ENCODE results near the gene DAB1.

DAB1 gene

DNA sequence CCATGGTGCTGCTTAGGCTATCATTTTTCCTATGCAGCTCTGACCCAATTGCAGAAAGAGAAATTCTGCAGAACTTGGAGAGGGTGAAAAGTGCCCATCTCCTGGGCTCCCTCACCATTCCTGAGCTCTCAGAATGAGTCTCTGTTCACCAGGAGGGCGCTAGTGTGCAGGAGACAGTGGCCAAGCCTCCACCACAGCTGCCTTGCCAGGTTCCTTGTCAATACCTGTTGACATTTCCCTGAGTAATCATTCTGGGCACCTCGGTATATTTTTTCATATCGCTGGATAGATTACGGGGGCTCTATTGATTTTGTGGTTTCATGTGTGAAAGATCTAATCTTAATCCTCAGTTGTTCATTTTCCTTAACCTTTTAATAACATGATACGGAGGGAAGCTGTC is 445.0 kb downstream of the DAB1 start:
- DNase-seq (ENCODE audit: low read depth in 2 of 2): no peak

DNA sequence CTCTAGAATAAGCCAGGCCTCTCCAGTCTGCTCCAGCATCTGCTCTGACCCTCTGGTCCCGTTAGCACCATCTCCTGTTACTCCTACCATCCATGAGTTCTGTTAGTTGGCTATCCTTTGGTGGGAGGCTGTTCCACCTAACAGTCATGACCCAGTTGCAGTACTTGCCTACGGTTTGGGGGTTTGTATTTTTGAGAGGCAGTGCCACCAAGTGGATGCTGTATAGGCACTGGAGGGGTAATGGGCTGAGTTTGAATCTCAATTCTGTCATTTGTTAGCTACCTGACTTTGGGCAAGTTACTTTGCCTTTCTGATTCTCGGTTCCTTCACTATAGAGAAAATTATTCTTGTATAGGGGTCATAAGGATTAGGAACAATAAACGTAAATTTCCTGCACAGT is 445.9 kb downstream of the DAB1 start:
- no peak for DNase-seq (ENCODE audit: low read depth in 2 of 2)

DNA sequence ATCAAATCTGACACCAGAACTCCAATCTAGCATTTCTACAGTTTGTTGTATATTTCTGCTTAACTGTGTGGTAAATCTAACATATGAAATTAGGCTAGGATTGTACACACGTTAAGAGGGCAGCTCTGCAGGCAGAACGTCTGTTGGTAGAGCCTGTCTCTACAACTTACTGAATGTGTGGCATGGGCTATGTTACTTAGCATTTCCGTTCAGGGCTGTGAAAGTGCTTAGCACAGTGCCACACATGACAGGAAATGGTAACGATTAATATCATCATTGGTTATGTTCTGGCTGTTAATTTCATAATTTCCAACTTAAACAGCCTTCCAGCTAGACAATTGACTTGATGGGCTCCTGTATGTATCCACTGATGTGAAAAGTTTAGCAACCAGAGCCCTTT is 448.4 kb downstream of the DAB1 start:
- DNase-seq (ENCODE audit: low read depth in 2 of 2): no peak

DNA sequence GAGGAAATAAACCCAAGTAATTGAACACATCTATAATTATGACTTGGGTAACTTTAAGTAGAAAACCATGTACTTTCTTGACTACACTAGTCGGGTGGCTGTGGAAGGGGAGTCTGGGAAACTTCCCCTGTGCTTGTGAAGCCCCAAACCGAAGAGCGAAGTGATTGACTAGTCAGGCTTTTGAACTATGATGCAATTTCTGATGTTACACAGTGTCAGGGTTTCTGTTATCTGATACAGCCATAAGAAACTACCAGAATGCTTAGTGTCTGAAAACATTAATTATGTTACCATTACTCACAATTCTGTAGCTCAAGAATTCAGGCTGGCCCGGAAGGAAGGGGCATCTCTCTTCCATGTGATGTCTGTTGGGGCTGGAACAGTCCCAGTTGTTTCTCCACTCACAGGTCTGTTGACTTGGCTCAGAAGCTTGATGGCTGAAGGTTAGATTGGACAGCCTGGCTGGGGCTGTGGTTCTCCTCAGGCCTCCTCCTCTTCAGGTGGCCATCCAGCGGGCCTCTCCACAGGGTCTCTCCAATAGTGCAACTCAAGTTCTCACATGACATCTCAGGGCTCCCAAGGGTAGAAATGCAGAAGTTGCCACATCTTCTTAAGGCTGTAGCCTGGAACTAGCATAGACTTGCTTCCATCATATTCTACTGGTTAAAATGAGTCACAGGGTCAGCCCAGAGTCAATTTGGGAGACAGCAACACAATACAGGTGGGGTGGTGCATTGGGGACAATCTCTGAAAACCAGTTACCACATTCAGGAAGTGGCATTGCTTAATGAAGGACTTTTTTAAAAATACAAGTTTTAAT is 449.7 kb downstream of the DAB1 start:
- no peak for DNase-seq (ENCODE audit: low read depth in 2 of 2)

DNA sequence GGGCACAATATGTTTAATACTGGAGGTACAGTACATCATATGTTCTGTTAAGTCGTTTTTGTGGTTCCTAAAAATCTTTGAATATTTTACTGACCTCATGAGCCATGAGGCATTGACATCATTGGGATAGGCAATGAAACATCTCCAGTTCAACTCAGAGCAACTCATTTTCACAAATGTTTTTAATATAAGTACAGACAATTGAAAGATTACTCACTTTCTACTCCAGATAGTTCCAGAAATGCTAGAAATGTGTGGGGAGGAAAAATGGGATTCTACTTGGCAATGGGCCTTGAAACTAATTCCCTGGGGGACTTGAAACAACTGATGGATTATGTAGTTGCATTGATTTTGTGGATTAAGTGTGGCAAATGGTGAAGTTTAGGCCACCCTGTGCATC is 450.9 kb downstream of the DAB1 start:
- DNase-seq (ENCODE audit: low read depth in 2 of 2): no peak

DNA sequence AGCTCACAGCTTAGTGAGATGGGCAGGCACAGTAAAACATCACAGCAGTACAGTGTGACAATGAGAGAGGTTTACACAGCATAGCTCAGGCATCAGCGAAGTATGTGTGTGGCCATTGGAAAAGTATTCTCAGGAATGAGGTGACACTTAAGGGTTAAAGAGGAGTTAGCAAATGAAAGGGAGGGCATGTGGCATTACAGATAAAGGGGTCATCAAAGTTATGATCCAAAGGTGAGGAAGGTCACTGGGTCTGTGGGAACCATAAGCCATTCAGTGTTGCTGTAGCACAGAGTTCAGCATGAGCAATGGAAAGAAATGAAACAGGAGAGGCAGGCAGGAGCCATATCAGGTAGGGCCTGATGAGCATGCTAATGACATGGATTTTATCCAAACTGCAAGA is 453.6 kb downstream of the DAB1 start:
- no peak for DNase-seq (ENCODE audit: low read depth in 2 of 2)

DNA sequence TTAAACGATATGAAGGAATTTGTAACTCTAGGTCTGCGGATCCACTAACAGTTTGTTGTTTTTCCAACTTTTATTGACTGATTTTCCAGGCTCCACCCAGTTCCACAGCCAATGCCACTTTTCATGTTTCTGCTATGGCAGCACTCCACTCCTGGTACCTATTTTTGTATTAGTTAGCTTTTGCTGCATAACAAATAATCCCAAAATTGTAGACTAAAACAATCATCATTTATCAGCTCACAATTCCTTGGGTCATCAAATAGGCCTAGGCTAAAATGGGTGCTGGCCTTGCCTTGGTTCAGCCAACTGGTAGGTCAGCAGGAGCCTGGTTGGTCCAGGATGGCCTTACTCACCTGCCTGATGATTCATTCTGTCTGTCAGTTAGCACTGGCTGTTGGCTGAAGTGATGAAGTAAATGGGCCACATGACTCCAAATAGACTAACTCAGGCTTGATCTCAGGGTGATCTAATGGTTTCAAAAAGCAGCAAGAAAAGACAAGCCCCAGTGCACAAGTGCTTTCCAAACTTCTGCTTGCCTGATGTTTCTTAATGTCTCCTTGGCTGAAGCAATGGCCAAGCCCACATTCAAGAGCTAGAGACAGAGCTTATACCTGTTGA is 454.9 kb downstream of the DAB1 start:
- no peak for DNase-seq (ENCODE audit: low read depth in 2 of 2)

DNA sequence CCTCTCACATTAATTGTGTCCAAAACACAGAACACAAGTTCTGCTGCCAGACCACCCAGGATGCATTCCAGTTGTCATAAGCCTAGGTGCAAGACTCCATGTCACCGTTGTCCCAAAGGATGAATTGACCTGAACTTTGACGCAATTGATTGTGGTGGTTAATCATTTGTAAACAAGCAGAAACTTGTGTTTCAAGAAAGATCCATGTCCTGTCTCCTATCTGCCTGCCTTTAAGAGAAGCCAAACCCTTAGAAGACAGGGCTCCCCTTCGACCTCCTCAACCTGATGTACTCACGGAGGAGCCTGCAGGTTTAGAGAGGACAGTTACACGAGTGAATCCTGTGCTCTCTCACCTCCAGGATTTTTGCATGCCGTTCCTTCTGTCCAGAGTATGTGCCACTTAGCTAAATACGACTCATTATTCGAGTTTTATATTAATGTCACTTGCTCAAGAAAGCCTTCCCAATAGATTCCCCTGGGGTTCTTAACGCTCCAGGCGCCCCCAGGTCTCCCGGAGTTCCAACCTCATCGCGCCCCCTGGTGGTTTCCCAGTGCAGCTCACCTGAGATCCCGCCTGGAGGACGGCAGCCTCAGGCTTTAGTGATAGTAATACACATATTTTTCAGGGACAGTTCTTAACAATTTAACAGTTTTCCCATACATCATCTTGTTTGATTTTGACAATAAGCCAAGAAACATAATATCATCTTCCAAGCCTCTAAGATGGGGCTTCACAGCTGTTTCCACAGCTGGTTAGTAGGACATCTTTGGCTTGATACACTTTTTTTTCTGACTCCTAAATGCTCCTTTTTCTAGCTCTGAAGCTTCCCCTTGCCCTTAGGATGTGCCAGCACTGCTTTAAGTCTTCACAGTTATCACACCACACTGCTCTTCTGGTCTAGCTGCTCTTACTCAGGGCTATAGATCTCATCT is 455.7 kb downstream of the DAB1 start:
- DNase-seq (ENCODE audit: low read depth in 2 of 2): no peak

DNA sequence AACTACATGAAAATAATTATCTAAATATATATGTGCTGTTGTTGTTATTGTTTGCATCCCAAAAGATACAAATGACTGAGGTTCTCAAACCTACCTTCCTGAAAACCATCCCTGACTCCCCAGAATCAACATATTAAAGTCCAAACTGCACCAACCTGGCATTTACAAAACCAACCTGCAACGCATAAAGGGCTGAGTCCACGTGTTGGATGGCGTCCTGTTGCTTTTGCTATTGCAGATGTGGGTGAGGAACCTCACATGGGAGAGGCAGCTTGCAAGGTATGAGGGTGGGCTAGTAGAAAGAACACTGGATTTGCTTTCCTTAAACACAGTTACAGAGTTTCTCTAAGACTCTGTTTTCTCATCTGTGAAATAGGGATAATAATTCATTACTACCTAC is 456.5 kb downstream of the DAB1 start:
- no peak for DNase-seq (ENCODE audit: low read depth in 2 of 2)

DNA sequence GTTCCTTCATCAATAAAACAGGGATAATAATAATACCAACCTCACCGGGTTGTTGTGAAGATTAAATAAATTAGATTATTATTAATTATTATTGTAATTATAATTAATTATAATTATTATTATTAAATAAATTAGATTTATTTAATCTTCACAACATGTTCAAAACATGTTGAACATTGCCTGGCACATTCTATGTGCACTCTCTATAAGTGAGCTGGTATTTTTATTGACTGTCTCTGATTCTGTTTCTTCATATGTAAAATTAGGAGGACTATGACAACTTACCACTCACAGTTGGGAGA is 457.2 kb downstream of the DAB1 start:
- no peak for DNase-seq (ENCODE audit: low read depth in 2 of 2)

DNA sequence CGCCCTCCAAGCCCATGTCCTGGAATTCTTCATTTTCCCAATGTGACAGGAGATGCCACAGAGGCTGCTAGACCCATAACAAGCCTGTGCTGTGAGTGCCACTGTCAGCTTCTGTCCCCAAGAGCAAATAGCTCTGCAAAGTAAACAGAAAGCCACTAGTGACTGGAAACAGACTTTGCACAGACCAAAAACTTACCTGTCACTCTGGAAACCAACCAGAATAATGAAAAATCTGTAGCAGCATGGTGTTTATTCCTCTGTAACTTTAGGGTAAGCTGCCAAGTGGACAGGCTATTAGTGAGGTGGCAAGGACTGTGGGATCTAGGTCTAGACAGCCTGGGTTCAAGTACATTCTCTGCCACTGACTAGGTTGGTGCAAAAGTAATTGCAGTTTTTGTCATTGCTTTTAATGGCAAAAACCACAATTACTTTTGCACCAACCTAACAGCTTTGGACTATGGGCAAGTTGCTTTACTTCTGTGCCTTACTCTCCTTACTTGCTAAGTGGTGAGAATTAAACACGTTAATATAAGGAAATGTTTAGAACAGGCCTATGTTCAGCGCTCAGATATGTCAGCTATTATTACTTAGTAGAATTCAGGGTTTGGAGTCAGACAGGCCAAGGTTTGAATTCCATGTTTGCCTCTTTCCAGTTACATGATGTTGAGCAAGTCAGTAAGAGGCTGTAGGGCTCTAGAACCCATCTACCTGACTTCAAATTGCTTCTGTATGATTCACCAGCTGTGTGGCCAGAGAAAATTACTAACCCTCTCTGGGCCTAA is 457.8 kb downstream of the DAB1 start, which contains the start of gene C8B:
C8B (minus strand) TSS at position 100 of the 782 bp plus-strand sequence; CDS start at position 33, 67 bp downstream.
- no peak for DNase-seq (ENCODE audit: low read depth in 2 of 2)

DNA sequence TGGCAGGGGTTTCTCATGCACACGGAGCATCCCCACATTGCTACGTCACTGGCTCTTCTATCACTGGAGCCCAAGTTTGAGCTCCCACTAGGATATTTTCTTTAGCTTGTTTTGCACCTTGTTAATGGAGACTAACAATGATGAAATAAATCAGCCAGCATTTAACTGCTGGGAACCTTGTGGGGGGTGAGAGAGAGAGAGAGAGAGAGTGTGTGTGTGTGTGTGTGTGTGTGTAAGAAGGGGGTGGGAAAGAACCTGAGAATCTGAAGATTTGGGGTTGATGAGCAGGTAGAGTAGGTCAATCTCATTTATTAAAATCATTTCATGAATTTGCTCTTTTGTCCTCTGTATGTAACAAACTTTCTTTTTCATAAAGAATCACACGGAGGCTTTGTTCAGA is 458.7 kb downstream of the DAB1 start:
- no peak for DNase-seq (ENCODE audit: low read depth in 2 of 2)

DNA sequence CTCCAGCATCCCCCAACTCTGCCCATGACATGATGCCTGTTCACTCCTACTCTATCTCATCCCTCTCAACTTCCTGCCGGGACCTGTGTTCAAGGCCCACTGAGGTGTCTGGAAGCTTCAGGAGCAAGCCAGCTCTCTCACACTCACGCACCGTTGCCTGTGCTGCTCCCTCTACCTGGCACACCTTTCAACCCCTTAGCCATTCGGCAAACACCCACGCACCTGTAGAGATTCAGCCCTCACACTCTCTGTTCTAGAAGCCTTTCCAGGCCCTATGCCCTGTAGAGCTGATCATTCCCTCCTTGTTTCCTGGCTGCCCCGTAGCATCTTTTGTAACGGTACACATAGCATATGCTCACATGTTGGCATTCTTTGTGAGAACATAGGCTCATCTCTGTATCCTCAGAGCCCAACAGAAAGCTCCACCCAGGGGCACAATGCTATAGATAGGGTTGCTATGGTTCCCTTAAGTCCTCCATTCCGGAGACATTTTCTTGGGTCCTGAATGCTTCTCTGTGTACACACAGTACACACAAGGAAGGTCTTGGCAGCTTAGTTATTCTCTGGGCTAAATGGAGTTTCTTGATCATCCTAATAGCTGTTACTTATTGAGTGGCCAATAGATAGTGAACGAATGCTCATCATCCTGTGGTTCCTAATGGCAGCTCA is 459.4 kb downstream of the DAB1 start:
- DNase-seq (ENCODE audit: low read depth in 2 of 2): no peak

DNA sequence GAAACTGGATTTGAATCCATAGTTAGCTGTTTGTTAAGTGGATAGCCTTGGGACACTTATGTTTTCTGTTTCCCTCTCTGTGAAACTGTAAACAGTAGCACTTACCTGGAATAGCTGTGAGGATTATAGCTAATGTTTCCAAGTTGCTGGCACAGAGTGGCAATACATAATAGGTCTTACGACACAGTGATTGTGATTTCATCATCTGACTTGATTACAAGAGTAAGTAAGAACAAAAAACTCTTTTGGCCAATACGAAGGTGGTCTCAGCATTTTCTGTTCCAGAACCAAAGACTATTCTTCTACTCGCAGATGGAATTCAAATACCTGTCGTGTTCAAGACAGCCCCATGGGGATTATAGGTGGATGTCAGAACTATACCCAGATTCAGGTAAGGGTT is 460.2 kb downstream of the DAB1 start:
- DNase-seq (ENCODE audit: low read depth in 2 of 2): no peak

DNA sequence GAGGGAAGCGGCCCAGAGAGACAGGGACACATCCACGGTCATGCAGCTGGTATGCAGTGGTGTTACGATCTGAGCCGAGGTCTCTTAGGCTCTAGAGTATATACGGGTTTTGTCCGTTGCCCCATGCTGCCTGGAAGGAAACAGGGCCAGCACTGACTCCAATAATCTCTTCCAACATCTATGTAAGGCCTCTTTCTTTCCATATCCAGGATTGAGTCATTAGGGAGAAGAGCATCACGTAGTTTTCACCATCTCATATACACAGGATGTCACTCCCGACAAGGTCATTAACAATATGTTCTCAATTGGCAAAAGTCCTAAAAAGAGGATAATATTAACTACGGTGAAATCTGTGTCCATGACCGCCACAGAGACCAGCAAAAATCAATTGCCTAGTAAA is 462.4 kb downstream of the DAB1 start:
- DNase-seq (ENCODE audit: low read depth in 2 of 2): no peak

DNA sequence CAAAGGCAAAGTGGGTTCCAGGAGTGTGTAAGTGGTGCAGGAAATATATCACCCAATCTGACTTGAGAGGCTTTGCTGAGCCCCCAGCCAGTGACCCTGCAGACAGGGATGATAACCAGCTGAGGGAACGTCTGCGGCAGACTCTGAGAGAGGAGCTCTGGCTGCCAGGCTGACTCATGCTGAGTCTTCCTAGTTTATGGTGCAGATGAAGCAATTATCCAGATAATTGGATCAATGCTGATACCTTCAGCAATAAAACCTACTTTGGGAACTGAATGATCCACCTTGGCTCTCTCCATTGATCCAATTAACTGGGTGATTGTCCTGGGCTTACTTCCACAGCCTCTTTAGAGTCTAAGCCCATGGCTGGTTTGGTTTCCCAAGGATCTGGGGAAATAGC is 465.3 kb downstream of the DAB1 start:
- no peak for DNase-seq (ENCODE audit: low read depth in 2 of 2)

DNA sequence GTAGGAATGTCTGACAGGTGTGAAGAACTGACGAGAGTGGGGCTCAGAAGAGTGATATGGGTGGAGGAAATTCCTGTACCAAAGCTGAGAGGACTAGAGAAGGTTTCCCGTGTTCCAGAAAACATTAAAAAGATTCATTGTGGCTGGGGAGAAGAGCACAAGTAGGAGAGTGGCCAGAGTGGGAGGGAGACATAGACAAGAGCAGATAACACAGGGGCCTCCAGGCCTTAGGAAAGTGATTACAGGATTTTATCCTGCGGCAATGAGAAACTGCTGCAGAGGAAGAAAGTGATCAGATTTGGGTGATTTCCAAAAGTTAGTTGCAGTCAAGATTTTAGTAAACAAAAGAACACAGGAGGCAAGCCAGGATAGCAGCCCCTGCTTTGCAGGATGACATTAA is 465.9 kb downstream of the DAB1 start:
- no peak for DNase-seq (ENCODE audit: low read depth in 2 of 2)

DNA sequence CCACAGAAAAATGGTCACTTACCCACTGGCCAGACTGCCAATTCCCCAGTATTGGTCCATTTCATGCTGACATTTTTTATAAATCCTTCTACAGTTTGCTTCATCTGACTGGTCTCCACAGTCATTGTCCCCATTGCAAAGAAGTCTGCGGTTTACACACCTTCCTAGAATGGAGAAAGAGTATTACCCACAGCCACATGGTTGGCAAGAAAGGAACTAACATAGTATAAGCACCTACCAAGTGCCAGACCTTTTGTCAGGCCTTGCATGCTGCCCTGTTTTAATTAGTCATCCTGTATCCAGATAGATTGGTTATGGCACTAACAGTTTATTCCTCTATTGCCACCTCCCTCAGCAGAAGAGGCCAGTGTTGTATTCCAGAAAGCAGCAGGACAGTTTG is 469.2 kb downstream of the DAB1 start:
- DNase-seq (ENCODE audit: low read depth in 2 of 2): no peak

DNA sequence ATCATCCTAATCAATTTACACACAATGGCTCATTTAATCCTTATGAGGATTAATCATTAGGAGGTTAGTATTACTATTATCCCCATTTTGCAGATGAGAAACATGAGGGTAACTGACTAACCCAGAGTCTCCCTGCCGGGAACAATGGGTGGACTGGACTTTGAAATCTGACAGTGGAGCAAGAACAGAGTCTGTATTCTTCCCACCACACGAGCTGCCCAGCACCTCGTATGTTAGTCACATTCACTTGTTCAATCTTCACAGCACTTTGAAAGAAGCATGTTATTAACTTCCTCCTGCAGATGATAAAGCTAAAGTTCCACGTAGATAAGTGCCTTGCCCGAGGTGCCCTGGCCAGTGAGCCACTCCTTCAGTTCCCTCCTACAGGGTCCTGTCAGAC is 470.5 kb downstream of the DAB1 start:
- DNase-seq (ENCODE audit: low read depth in 2 of 2): no peak

DNA sequence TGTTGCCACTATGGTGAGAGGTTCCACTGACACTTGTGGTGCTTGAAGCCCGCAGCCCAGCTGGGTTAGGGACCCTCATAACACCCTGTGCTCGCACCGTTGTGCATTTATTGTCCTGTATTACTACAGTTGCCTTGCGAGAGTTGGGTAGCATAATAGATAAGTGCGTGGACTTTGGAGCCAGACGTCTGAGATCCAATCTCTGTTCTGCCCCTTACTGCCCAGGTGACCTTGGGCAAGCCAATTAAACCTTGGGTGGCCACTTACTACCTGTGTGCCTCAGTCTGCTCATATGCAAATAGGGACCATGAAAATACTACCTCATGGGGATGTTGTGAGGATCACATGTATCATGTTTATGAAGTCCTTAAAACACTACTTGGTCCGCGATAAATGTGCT is 471.4 kb downstream of the DAB1 start:
- DNase-seq (ENCODE audit: low read depth in 2 of 2): no peak

DNA sequence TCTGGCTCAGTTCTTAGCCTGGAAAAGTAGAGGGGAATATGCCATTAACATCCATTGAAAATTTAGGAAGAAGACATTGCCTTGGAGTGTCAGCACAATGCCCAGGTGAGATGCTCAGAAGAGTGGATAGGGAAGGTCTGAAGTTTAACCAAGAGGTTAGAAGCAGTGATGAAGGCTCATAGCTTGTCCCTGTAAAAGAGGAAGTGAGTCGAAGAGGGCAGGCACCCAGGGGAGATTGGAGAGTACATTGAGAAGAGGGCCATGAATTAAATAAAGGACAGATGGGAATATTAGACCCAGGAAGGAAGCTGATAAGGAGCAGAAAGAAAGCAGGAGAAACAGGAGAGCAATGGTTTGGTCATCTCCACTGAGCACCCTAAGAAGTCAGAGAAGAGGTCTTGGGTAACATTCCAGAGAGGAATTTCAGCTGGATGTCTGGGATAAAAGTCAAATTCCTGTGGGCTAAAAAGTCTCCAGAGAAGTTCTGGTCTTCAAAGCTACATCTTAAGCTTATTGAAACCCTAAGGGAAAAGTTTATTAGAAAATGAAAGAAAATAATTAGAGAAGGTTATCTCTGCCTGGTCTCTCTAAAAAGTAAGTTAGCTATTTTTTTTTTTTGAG is 475.3 kb downstream of the DAB1 start:
- no peak for DNase-seq (ENCODE audit: low read depth in 2 of 2)

Measured in stimulated activated CD4-positive, alpha-beta T cell treated with anti-CD3 and anti-CD28 coated beads, Interleukin-15, amount 100 ng/mL, for 48 hours (primary cell).